Raji (cell line): ENCODE measurements around the gene TCF12.

ENCODE experiments used
- POLR2A ChIP-seq: IDR thresholded peaks from 2 replicates; pipeline ENCODE4 v1.6.1; 2011; ENCODE audit warnings: low read depth, low read length, control low read depth; ENCODE audit not compliant: insufficient read depth

Gene TCF12

DNA sequence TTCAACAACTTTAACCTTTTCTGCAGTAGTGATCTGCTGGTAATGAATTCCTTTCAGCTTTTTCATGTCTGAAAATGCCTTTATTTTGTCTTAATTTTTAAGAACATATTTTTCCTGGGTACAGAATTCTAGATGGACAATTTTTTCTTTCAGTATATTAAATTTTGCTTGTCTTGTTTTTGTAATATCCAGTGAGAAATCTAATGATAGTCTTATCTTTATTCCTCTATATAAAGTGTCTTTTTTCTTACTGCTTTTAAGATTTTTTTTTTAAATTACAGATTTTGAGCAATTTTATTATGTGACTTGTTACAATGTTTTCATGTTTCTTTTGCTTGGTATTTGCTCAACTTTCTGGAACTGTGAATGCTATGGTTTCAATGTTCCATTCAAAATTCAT lies 38.1 kb downstream of the TCF12 start:
- TF ChIP-seq POLR2A, result no peak

DNA sequence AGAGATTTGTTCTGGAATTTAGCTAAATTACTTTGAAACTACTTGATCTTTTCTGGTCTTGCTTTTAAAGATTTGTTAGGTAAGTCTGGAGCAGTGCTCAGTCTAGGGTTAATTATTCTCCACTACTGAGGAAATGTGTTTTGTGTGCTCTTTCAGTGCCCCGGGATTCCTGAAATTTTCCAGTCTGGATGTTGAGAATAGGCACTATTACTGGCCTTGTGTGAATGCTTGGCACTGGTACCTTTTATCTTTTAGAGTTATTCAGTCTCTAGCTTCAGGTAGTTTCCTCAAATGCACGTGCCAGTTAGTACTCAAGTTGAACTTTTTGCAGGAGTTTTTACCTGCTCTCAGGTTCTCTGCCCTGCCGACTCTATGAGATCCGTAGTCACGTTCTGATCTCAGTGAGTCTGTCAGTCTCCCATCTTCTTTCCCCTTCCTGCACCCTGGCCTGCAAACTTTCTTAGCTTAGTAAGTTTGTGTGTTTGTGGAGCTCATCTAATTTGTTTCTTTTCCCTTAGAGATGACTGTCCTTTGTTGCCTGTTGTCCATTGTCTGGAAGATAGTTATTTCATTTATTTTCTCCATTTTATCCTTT lies 39.5 kb downstream of the TCF12 start:
- TF ChIP-seq POLR2A, result no peak

DNA sequence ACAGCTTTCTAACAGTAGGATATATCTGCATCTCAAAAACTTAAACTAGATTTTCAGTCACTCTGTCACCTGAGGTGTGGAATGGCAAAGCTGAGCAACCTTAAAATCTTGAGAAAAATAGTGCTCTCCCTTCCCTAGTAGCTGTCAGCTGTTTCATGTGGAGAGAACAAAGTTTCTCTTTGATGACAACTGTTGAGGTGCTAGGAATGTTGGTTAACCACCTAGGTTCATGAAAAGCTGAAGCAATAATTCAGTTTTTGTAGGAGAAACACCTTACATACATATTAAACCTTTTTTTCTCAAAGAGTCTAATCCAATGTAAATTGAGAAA lies 40.8 kb downstream of the TCF12 start:
- TF ChIP-seq POLR2A, result no peak

DNA sequence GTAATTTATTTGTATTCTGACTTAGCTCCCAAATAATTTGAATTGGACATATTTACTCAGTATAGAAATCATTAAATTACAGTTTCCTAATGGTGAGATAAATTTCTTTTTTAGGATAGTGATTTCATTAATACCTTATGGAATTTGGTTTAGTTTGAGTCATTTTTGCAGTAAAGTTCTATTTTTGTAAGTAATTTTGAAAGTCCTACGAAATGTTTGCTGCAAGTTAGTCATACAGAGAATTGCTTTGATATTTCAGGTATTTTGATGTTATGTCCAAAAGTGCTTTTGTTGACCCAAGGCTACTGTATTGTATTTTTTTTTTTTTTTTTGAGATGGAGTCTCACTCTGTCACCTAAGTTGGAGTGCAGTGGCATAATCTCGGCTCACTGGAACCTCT lies 41.7 kb downstream of the TCF12 start:
- no peak for TF ChIP-seq POLR2A

DNA sequence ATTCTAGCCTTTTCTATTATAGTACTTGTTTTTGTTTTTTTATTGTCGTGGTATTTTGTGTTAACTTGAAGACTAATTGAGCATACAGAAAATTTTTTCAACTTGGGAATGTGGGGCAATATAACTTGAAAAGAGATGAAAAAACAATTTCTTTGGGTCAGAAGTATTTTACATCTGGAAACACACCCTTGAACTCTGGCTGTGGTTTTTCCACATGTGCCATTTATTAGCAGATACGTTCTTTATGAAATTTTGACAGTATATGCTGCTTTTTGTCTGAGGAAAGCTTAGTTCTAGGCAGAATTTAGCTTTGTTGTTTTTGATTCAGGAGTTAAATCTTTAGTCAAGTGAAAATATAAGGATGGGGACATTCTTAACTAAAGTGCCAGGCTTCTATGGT lies 44.7 kb downstream of the TCF12 start:
- TF ChIP-seq POLR2A, result no peak

DNA sequence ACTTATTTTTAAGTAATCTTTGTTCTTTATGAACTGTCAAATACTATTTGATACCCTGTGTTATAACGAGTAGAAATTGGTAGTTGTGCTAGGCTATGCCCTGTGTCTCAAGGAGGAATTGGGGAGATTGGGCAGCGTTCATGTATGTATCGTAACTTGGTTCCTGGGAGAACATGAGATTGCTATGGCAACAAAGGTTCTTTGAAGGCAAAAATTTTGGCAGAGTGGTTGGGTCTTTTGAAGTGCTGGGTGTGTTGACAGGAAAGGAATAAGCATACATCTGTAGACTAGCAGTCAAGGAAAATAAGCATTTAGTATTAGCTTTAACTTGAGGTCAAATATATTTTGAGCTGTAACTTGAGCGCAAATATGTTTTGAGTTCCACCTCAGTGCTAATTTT lies 45.3 kb downstream of the TCF12 start:
- TF ChIP-seq POLR2A, result no peak

DNA sequence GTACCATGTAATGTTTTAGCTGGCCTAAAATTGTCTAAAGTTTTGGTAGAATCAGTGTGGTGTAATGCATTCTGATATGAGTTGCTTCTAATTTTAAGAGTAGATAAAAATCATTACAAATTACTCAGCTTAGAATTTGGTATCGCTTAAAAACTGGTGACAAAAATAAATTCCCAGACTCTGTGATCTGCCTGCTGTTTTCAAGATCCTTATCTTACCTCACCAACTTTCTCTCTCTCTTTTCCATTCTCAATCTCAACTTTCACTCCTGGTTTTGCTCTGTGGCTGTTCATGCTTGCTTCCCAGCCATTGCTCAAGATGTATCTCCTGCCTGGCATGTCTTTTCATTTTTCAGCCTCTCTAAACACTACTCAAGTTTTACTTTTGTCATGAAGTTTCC lies 45.7 kb downstream of the TCF12 start:
- TF ChIP-seq POLR2A, result no peak

DNA sequence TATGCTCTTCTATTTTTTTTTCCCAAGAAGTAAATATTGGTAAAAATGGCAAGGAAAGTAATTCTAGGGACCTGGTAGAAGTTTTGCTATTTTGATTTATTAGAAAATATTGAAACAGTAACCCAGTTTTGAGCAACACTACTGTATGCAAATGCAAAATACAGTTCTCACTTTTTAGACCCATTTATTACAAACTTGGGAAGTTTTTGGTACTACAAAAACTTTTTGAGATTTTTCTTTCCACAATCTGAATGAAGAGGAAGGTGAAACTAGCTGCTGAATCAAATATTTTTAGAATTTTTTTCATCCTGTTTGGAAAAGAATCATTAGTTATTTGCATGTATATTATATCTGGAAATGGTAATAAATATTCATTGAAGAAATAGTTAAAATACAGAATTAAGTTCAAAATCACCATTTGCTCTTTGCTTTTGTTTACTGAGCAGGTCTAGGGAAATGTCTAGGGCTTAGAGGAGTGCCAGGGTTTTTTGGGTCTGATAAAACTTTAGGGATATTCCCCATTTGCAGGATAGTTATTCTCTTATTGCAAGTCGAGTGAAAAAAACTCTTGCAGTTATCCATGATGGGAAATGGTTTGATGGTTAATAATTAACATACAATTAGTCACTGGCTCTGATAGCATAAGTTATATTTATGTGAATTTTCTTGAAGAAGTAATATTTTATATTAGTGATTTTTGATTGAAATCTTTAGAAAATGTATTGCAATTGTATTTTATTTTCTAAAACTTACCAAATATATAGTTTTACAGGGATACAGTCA lies 47.0 kb downstream of the TCF12 start:
- TF ChIP-seq POLR2A, result no peak

DNA sequence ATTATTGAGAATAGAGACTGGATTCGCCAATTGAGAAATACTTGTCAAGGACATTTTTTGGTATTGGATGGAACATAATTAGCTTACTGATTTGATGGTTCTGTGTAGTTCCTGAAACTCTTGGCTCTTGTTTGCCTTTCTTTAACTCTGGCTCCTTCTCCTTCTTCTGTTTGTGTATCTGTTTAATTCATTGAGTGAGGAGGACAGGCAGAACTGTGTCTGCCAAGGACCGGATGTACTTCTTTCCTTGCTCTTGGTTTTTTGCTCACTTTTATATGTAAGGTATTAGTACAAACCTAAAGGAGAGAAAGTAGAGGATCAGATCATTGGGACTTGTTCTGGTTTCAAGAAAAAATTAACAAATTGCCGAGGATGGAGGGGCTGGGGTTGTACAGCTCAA lies 48.9 kb downstream of the TCF12 start:
- TF ChIP-seq POLR2A, result no peak

DNA sequence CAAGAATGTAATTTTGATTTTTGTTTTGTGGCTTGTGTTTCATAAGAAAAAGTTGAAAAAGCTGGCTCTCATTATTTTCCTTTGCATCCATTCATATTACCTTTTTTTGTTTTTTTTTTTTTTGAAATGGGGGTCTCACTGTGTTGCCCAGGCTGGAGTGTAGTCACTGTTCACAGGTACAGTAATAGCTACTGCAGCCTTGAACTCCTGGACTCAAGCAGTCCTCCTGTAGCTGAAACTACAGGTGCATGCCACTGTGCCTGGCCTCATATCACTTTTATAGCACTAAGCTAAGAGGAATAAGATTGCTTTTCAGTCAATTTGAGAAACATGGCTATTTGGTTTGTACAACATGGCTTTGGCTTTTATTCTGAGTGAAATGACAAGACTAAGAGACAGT lies 49.8 kb downstream of the TCF12 start:
- no peak for TF ChIP-seq POLR2A

DNA sequence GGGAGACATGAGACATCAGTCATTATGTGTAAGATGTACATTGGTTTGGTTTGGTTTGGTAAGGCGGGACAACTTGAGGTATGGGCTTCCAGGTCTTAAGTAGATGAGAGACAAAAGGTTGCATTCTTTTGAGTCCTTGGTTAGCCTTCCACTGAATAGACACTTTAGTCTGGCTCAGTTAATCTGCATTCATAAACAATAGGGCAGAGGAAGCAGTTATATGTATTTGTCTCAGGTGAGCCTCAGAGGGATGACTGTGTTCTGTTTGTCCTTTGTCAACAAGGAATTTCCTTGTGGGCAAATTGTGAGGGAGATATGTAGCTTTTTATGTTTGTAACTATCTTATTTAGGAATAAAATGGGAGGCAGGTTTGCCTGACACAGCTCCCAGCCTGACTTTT lies 50.4 kb downstream of the TCF12 start:
- TF ChIP-seq POLR2A, result no peak

DNA sequence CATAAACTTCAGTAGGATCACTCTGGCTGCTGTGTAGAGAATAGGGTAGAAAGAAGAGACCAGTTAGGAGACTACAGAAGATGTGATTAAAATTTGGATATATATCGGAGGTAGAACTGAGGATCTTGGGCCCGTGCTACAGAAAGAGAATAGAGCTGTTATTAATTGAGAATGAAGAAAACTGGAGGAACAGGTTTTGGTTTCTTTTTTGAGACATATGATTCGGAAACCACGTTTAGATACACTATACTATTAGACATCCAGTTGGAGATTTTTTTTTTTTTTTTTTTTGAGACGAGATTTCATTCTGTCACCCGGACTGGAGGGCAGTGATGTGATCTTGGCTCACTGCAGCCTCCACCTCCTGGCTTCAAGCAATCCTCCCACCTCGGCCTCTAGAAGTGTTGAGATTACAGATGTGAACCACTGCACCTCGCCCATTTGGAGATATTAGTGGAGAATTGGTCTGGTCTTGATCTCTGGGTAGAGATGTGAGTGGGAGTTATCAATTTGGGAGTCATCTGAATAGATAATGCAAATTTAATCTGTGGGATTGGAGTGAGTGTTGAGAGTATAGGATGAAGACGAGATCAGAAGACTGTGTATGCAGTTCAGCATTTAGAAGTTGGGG lies 50.9 kb downstream of the TCF12 start:
- TF ChIP-seq POLR2A, result no peak

DNA sequence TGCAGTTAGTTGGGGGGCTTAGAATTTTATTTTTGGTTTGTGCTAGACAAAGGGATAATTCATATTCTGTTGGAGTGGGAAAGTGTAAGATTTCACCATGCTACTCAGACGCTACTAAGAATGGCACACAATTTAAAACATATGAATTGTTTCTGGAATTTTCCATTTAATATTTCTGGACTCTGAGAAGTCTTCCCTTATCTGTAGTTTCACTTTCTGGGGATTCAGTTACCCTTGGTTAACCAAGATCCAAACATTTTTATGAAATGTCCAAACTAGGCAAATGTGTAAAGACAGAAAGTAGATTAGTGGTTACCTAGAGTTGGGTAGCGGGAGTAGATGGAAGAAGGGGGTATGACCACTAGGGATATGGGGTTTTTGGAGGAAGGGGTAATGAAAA lies 53.1 kb downstream of the TCF12 start:
- TF ChIP-seq POLR2A, result no peak

DNA sequence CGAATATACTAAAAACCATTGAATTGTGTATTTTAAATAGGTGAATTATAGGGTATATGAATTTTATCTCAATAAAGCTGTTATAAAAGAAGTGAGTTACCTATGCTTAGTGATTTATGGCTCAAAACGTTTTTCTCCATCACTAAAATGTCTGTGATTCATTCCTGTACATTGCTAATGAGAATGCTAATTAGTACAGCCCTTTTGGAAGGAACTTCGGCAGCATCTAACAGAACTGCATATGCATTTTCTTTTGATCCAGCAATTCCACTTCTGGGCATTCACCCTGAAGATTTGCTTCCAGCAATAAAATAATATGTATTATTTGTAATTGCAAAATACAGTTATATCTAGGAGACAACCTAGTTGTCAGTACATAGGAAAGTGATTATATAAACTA lies 53.6 kb downstream of the TCF12 start:
- no peak for TF ChIP-seq POLR2A

DNA sequence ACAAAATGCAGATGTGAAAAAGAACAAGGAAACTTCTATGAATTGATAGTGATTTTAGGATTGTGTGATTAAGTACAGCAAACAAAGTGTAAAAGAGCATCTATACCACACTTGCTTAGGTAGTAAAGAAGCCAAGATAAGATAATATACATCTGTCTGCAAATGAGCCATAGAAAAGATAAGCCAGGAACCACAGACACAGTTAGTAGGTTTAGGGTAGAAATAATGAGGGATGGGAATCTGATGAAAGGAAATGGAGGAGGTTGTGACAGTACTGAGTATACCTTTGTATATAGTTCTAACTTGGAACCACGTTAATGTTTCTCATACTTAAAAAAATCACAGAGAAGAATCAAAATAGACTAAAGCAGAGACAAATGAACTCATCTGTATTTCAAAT lies 54.0 kb downstream of the TCF12 start:
- TF ChIP-seq POLR2A, result no peak

DNA sequence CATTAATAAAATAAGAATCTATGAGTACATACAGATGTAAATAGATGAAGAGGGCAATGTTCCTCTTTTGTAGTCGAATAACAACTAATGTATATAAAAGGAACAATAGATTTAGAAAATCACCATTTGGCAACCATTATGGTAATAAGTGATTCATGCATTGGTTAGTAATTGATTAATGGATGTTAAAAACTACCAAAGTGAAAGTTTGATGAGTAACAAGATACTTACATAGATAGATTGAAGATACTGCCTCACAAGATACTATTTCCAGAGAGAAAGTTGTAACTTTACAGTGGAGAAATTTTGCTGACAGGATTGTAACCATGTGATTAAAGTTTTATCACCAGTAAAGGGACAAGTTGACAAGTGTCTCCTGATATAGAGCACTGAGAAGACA lies 55.0 kb downstream of the TCF12 start:
- no peak for TF ChIP-seq POLR2A
